ENCODE results near the gene SORCS2.

The SORCS2 gene

GRCh38 chr4:7301126-7301785 is 108.9 kb downstream of the SORCS2 start:
- DNase-seq (ENCODE audit: low read depth in 1 of 2, low spot score in 1 of 2): no peak

- DNase-seq (ENCODE audit: low read depth in 1 of 2, low spot score in 1 of 2): no peak
Observed at GRCh38 chr4:7301846-7302630, 109.7 kb downstream of the SORCS2 start.

- no peak for DNase-seq (ENCODE audit: low read depth in 1 of 2, low spot score in 1 of 2)
Observed at GRCh38 chr4:7302781-7303404, 110.6 kb downstream of the SORCS2 start.

- DNase-seq (ENCODE audit: low read depth in 1 of 2, low spot score in 1 of 2): no peak
Observed at GRCh38 chr4:7303561-7303960, 111.2 kb downstream of the SORCS2 start.

GRCh38 chr4:7304436-7304835 is 112.1 kb downstream of the SORCS2 start:
- no peak for DNase-seq (ENCODE audit: low read depth in 1 of 2, low spot score in 1 of 2)

- DNase-seq (ENCODE audit: low read depth in 1 of 2, low spot score in 1 of 2): no peak
Observed at GRCh38 chr4:7306021-7306965, 114.0 kb downstream of the SORCS2 start.

- no peak for DNase-seq (ENCODE audit: low read depth in 1 of 2, low spot score in 1 of 2)
Observed at GRCh38 chr4:7306986-7307385, 114.6 kb downstream of the SORCS2 start.

- DNase-seq (ENCODE audit: low read depth in 1 of 2, low spot score in 1 of 2): no peak
Observed at GRCh38 chr4:7307394-7308099, 115.2 kb downstream of the SORCS2 start.

GRCh38 chr4:7309181-7309580 is 116.8 kb downstream of the SORCS2 start:
- no peak for DNase-seq (ENCODE audit: low read depth in 1 of 2, low spot score in 1 of 2)

GRCh38 chr4:7309636-7310390 is 117.5 kb downstream of the SORCS2 start:
- no peak for DNase-seq (ENCODE audit: low read depth in 1 of 2, low spot score in 1 of 2)

GRCh38 chr4:7310451-7310850 is 118.1 kb downstream of the SORCS2 start:
- DNase-seq (ENCODE audit: low read depth in 1 of 2, low spot score in 1 of 2): no peak

- no peak for DNase-seq (ENCODE audit: low read depth in 1 of 2, low spot score in 1 of 2)
Observed at GRCh38 chr4:7311205-7311604, 118.9 kb downstream of the SORCS2 start.

- no peak for DNase-seq (ENCODE audit: low read depth in 1 of 2, low spot score in 1 of 2)
Observed at GRCh38 chr4:7312691-7313090, 120.4 kb downstream of the SORCS2 start.

GRCh38 chr4:7313347-7313811 is 121.0 kb downstream of the SORCS2 start:
- no peak for DNase-seq (ENCODE audit: low read depth in 1 of 2, low spot score in 1 of 2)

- no peak for DNase-seq (ENCODE audit: low read depth in 1 of 2, low spot score in 1 of 2)
Observed at GRCh38 chr4:7313991-7314390, 121.7 kb downstream of the SORCS2 start.

GRCh38 chr4:7315286-7315685 is 122.9 kb downstream of the SORCS2 start:
- DNase-seq (ENCODE audit: low read depth in 1 of 2, low spot score in 1 of 2): no peak

GRCh38 chr4:7315935-7316334 is 123.6 kb downstream of the SORCS2 start:
- DNase-seq (ENCODE audit: low read depth in 1 of 2, low spot score in 1 of 2): no peak

- no peak for DNase-seq (ENCODE audit: low read depth in 1 of 2, low spot score in 1 of 2)
Observed at GRCh38 chr4:7319024-7319423, 126.7 kb downstream of the SORCS2 start.

GRCh38 chr4:7320206-7320797 is 128.0 kb downstream of the SORCS2 start:
- DNase-seq (ENCODE audit: low read depth in 1 of 2, low spot score in 1 of 2): no peak
